ENCODE data around the gene SATB1. TPM values are rescaled to one million over a fixed set of nuclear protein-coding genes. Genes with fewer than 3 reads are reported as not detected.

Gene SATB1
- total and polyA plus RNA-seq, 2 of the 8 experiments (the other 6 are each of a cell fraction or from before 2014, with no cell fraction given), result 18.8 to 28.0 TPM

DNA sequence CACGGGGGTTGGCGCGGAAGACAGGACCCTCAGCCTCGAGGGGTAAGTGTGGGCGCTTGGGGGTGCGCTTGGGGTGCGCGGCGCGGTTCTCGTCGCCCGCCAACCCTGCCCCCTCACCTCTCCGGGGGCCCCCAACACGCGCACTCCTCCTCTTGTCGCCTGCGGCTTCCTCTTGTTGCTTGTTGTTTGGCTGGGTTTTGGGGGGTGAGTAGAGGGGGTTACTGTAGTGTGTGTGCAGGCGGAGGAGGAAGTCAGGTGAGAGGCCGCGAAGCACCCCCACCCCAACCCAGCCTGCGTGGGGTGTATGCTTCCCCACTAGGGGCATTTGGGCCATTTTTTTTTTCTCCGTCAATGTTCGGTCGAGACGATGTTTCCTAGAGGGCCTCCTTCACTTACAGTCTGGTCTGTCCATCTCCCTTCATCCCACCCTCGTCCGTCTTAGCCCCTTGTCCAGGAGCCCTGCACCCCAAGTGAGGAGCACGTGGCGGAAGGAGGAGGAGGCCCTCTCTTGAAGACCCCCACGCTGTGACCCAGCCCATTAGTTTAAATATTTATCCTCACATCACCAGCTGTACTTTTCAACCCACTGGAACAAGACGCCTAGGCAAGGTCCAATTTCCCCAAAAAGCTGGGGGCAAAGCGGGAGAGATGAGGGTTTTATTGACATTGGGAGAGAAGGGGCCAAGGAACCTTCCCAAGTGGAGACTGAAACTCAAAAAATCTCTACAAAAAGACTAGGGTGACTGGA lies 20.4 kb upstream of the SATB1 start:
- Histone ChIP-seq H2BK20ac (ENCODE audit: low read length) (0 out of 2 replicates have a peak overlapping the region, but pooled peaks have one; percentile 35), H3K27ac (ENCODE audit: low read depth, low read length) (no peak overlapping the region), H3K79me1 (ENCODE audit: low read depth, low read length) (no peaks in the 10 kb centered on the region; the same call in 1 of the 2 replicates), H3K9me3 (ENCODE audit: insufficient read depth in 2 of 2, low read depth in 1 of 2, low read length in 1 of 2) (peaks cover 0 to 8% of the 10 kb centered on the region in 2 experiments; a peak in 1 of 4 replicates), H3K56ac (replicated peaks; ENCODE audit: insufficient read length, low read depth, low read length) (peak overlapping the region; percentile 49), H3K79me2 (ENCODE audit: control insufficient read depth in 1 of 2, insufficient read depth in 2 of 2, low read length in 2 of 2) (peaks cover 0 to 35% of the 10 kb centered on the region in 2 experiments; a peak in 2 of 4 replicates), H3K14ac (ENCODE audit: insufficient read length) (peak overlapping the region; percentile 92), H3K23me2 (ENCODE audit: low read depth, low read length) (peaks cover 20% of the 10 kb centered on the region; the same call in 1 of the 2 replicates), H3K18ac (ENCODE audit: extremely low read depth, low read length) (peak overlapping the region; percentile 65; the same call in 1 of the 2 replicates), H4K91ac (replicated peaks; ENCODE audit: insufficient read length, low read length) (peak overlapping the region; percentile 91), H2BK5ac (ENCODE audit: low read depth, low read length) (0 out of 2 replicates have a peak overlapping the region, but pooled peaks have one; percentile 26), H3K4me1 (replicated peaks in 1 of 4; ENCODE audit: control insufficient read depth in 3 of 4, insufficient read depth in 4 of 4, low read length in 3 of 4) (peaks cover 0 to 10% (median 2%) of the 10 kb centered on the region in 4 experiments; a peak in 3 of 7 replicates), H3K4me2 (ENCODE audit: insufficient read depth in 1 of 2, low read depth in 2 of 2, low read length in 2 of 2) (peak overlapping the region; percentile 83 to 90), H3K4ac (replicated peaks; ENCODE audit: insufficient read length, low read depth, low read length) (peak overlapping the region; percentile 36), H2BK120ac (replicated peaks; ENCODE audit: low read depth, low read length) (peak overlapping the region; percentile 56), H2AFZ (ENCODE audit: low read length) (0 out of 2 replicates have a peak overlapping the region, but pooled peaks have one; percentile 14), H3K23ac (ENCODE audit: insufficient read length) (no peak overlapping the region), H4K5ac (ENCODE audit: insufficient read length, low read depth, low read length) (peak overlapping the region; percentile 40), H2BK12ac (ENCODE audit: low read depth, low read length) (peak overlapping the region; percentile 40; the same call in 1 of the 2 replicates), H4K8ac (ENCODE audit: extremely low read depth, insufficient read depth, low read length) (peak overlapping the region; percentile 77; the same call in 1 of the 2 replicates), H4K20me1 (replicated peaks in 1 of 2; ENCODE audit: control insufficient read depth in 1 of 2, insufficient read depth in 2 of 2, low read length in 2 of 2) (no peaks in the 10 kb centered on the region), H2AK5ac (ENCODE audit: low read depth, low read length) (no peak overlapping the region), H3K27me3 (replicated peaks in 1 of 4; ENCODE audit: control insufficient read depth in 3 of 4, extremely low read depth in 1 of 4, insufficient read depth in 3 of 4, low read length in 3 of 4) (peaks cover 0 to 19% (median 10%) of the 10 kb centered on the region in 4 experiments; a peak in 6 of 7 replicates), H3K36me3 (ENCODE audit: control insufficient read depth in 2 of 4, insufficient read depth in 4 of 4, low read length in 3 of 4) (peaks cover 0 to 6% (median 3%) of the 10 kb centered on the region in 4 experiments; a peak in 3 of 8 replicates), H3K9ac (replicated peaks in 1 of 4; ENCODE audit: extremely low read depth in 1 of 4, low read depth in 3 of 4, low read length in 3 of 4) (peak overlapping the region; percentile 25 to 77 (median 34); a peak in 6 of 7 replicates), H3K4me3 (ENCODE audit: extremely low read depth in 1 of 4, insufficient read depth in 2 of 4, low read depth in 3 of 4, low read length in 4 of 4) (peak overlapping the region; percentile 61 to 92 (median 64)), H2BK15ac (ENCODE audit: low read length) (peak overlapping the region; percentile 10; the same call in 1 of the 2 replicates)
- ChIA-PET POLR2A (ENCODE audit: partially characterized antibody) (interaction anchor here (1.0 kb wide), 1 partner anchor 13 kb away, joined by 3 read pairs; no protein-coding TSS in a partner anchor), CTCF (ENCODE audit: partially characterized antibody) (interaction anchor here (0.8 to 1.2 kb wide), 4 partner anchors 21 to 56 kb away, joined by 3 to 4 read pairs (median 4); no protein-coding TSS in a partner anchor)
- no peak for DNase-seq (ENCODE audit: low read depth in 1 of 2, low spot score in 2 of 2)
- WGBS, 2 experiments (ENCODE audit: extremely low coverage in 1 of 2, insufficient coverage in 1 of 2, insufficient read length in 1 of 2, insufficient replicate concordance in 2 of 2, low coverage in 1 of 2, low lambda C conversion rate in 2 of 2, missing lambda C conversion rate in 1 of 2), result 4% methylated on average over 15 of the region's 33 CpGs; no CpG with 5 or more reads in 1 of the 2 experiments
- FAIRE-seq, result no peak
- TF ChIP-seq, protein P1, sequence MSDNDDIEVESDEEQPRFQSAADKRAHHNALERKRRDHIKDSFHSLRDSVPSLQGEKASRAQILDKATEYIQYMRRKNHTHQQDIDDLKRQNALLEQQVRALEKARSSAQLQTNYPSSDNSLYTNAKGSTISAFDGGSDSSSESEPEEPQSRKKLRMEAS (IDR thresholded peaks at IDR 0.05), result peak; percentile 95
- 0 out of 4 replicates have a peak, but pooled peaks of 1 of the 2 experiments have one; percentile 7 for TF ChIP-seq SIN3A (conservative IDR thresholded peaks at IDR 0.05 in 1 of 2, IDR thresholded peaks at IDR 0.05 in 1 of 2; ENCODE audit: low read depth in 1 of 2, low read length in 2 of 2)
- TF ChIP-seq EGR1 (IDR thresholded peaks at IDR 0.05; ENCODE audit: borderline replicate concordance, low read depth, low read length), result no peak
- TF ChIP-seq ASH2L (IDR thresholded peaks at IDR 0.05; ENCODE audit: low read length), result peak; percentile 50
- no peak for TF ChIP-seq TCF12 (IDR thresholded peaks at IDR 0.05; ENCODE audit: low read depth, low read length)
- TF ChIP-seq, protein P2, sequence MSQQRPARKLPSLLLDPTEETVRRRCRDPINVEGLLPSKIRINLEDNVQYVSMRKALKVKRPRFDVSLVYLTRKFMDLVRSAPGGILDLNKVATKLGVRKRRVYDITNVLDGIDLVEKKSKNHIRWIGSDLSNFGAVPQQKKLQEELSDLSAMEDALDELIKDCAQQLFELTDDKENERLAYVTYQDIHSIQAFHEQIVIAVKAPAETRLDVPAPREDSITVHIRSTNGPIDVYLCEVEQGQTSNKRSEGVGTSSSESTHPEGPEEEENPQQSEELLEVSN (IDR thresholded peaks at IDR 0.05), result peak; percentile 87
- TF ChIP-seq RNF2 (IDR thresholded peaks at IDR 0.05; ENCODE audit: borderline replicate concordance, low read depth, low read length, missing control alignments, poor library complexity, severe bottlenecking), result peak; percentile 40
- 0 out of 2 replicates have a peak, but pooled peaks have one; percentile 36 for TF ChIP-seq POLR2AphosphoS5 (IDR thresholded peaks at IDR 0.05; ENCODE audit: low read depth, low read length)

Data from H1 (cell line).